ENCODE results near the gene RFLNA. TPM values are rescaled to one million over a fixed set of nuclear protein-coding genes. Genes with fewer than 3 reads are reported as not detected.

Gene RFLNA
- total and polyA plus RNA-seq, 2 of the 13 experiments (the other 11 are each of a cell fraction or from before 2014, with no cell fraction given) = not detected

- CTCF ChIA-PET (ENCODE audit: low intra/inter-chr PET ratio, low total read pairs) = no interaction called here
- WGBS (ENCODE audit: low lambda C conversion rate) = no CpG with 5 or more reads among the region's 13 CpGs
- peaks cover 27 to 76% of the 10 kb centered on the region in 2 experiments for H3K36me3 ChIP-seq (replicated peaks in 1 of 2; ENCODE audit: control insufficient read depth in 1 of 2, insufficient read depth in 2 of 2, low read length in 2 of 2)
- in situ Hi-C loops (cut with HindIII; ENCODE audit: extremely low pct_ligation_motif_present, low pct_unique_long_range_greater_than_20kb) = loop anchor here (10.0 kb wide), 1 partner anchor 410 kb away; no protein-coding TSS in a partner anchor
- no peak overlapping the region for H2AFZ ChIP-seq (ENCODE audit: low read length)
- POLR2A ChIA-PET = no interaction called here
- no peak overlapping the region for H3K4me2 ChIP-seq (ENCODE audit: low read depth, low read length)
- H3K4me1 ChIP-seq (ENCODE audit: insufficient read depth, low read length) = peaks cover 20% of the 10 kb centered on the region
- H4K20me1 ChIP-seq (ENCODE audit: insufficient read depth, low read length) = peaks cover 13% of the 10 kb centered on the region; the same call in 1 of the 2 replicates
- TF ChIP-seq ZNF580 (CRISPR knock-in tag; IDR thresholded peaks at IDR 0.05; ENCODE audit: borderline replicate concordance, low read depth) (no peak), AGO2 (optimal IDR thresholded peaks at IDR 0.05; ENCODE audit: low read depth, low read length) (peak; percentile 55), PRMT3 (CRISPR knock-in tag; IDR thresholded peaks at IDR 0.05; ENCODE audit: borderline replicate concordance, low read depth) (no peak)
- no TSS peak for BruUV-seq (replicated peaks)
- intact Hi-C loops (cut with micrococcal nuclease; ENCODE audit: unreplicated experiment) = no loop called here
- no peak overlapping the region for H3K9ac ChIP-seq (ENCODE audit: insufficient read depth, low read depth, low read length)
- no peaks in the 10 kb centered on the region for H3K9me3 ChIP-seq (ENCODE audit: low read length)
- H3K4me3 ChIP-seq (replicated peaks in 1 of 3; ENCODE audit: insufficient read depth in 1 of 3, low read depth in 2 of 3, low read length in 3 of 3) = no peak overlapping the region
- DNase-seq (ENCODE audit: low spot score) (no peak), FAIRE-seq (no peak), ATAC-seq (no peak)
- H3K79me2 ChIP-seq (ENCODE audit: insufficient read depth, low read length) = no peaks in the 10 kb centered on the region
- no peaks in the 10 kb centered on the region for H3K27me3 ChIP-seq (ENCODE audit: control insufficient read depth in 1 of 2, insufficient read depth in 2 of 2, low read length in 2 of 2)
- H3K27ac ChIP-seq (ENCODE audit: extremely low read length, insufficient read depth, low read length) = no peak overlapping the region
Observed at GRCh38 chr12:124354400-124354799, 59.5 kb downstream of the RFLNA start.

GRCh38 chr12:124356221-124356620, 61.3 kb downstream of the RFLNA start:
- H3K9me3 ChIP-seq (ENCODE audit: low read length) = no peaks in the 10 kb centered on the region
- no TSS peak for BruUV-seq (replicated peaks)
- intact Hi-C loops (cut with micrococcal nuclease; ENCODE audit: unreplicated experiment) (no loop called here), in situ Hi-C loops (cut with HindIII; ENCODE audit: extremely low pct_ligation_motif_present, low pct_unique_long_range_greater_than_20kb) (loop anchor here (10.0 kb wide), 1 partner anchor 409 kb away; no protein-coding TSS in a partner anchor)
- peaks cover 20% of the 10 kb centered on the region for H3K4me1 ChIP-seq (ENCODE audit: insufficient read depth, low read length)
- no peak overlapping the region for H2AFZ ChIP-seq (ENCODE audit: low read length)
- ATAC-seq (no peak), FAIRE-seq (no peak), DNase-seq (ENCODE audit: low spot score) (no peak)
- no peaks in the 10 kb centered on the region for H3K27me3 ChIP-seq (ENCODE audit: control insufficient read depth in 1 of 2, insufficient read depth in 2 of 2, low read length in 2 of 2)
- TF ChIP-seq SP2 (CRISPR knock-in tag; IDR thresholded peaks at IDR 0.05) (no peak), ZNF816 (CRISPR knock-in tag; IDR thresholded peaks at IDR 0.05; ENCODE audit: borderline replicate concordance) (no peak), HES4 (CRISPR knock-in tag; IDR thresholded peaks at IDR 0.05; ENCODE audit: borderline replicate concordance) (0 out of 2 replicates have a peak, but pooled peaks have one; percentile 19)
- no peak overlapping the region for H3K4me3 ChIP-seq (replicated peaks in 1 of 3; ENCODE audit: insufficient read depth in 1 of 3, low read depth in 2 of 3, low read length in 3 of 3)
- WGBS (ENCODE audit: low lambda C conversion rate) = 96% methylated on average over 4 of the region's 5 CpGs
- no peak overlapping the region for H3K27ac ChIP-seq (ENCODE audit: extremely low read length, insufficient read depth, low read length)
- peaks cover 22 to 63% of the 10 kb centered on the region in 2 experiments for H3K36me3 ChIP-seq (replicated peaks in 1 of 2; ENCODE audit: control insufficient read depth in 1 of 2, insufficient read depth in 2 of 2, low read length in 2 of 2)
- peaks cover 13% of the 10 kb centered on the region; the same call in 1 of the 2 replicates for H4K20me1 ChIP-seq (ENCODE audit: insufficient read depth, low read length)
- ChIA-PET POLR2A (no interaction called here), CTCF (ENCODE audit: low intra/inter-chr PET ratio, low total read pairs) (no interaction called here)
- H3K9ac ChIP-seq (ENCODE audit: insufficient read depth, low read depth, low read length) = no peak overlapping the region
- H3K4me2 ChIP-seq (ENCODE audit: low read depth, low read length) = no peak overlapping the region
- no peaks in the 10 kb centered on the region for H3K79me2 ChIP-seq (ENCODE audit: insufficient read depth, low read length)
